PC-9 (cell line): ENCODE measurements around the gene TPRKB.
"Not testable (repeated sequence)": the region's sequence is repeated elsewhere in the genome, so short reads cannot be mapped to it uniquely, and the experiment has no call there.

Source experiments
- EZH2 ChIP-seq: fragments of 200-600 bp; sonication (generic); IDR thresholded peaks from 2 replicates; pipeline ENCODE4 v1.8.0; 2017; ENCODE audit warnings: antibody characterized with exemption, low read depth
- TF ChIP-seq, protein P1 (sequence below): fragments of 200-600 bp; sonication (generic); conservative IDR thresholded peaks from 2 replicates; pipeline ENCODE4 v1.6.1; 2017; ENCODE audit warnings: mixed run types, antibody characterized with exemption, mild to moderate bottlenecking, moderate library complexity

DNA sequence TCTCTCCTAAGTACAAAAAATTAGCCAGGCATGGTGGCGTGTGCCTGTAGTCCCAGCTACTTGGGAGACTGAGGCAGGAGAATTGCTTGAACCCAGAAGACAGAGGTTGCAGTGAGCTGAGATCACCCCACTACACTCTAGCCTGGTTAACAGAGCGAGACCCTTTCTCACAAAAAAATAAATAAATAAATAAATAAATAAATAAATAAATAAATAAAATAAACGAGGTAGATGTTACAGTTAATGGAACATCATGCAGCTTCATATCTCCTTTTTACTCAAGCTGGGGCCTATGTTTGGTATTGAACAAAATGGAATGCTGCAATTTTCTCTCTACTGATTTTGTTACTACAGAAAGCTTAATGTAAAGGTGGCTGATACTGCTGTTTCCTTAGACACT, 40.6 kb downstream of the TPRKB start:
- TF ChIP-seq, protein P1, sequence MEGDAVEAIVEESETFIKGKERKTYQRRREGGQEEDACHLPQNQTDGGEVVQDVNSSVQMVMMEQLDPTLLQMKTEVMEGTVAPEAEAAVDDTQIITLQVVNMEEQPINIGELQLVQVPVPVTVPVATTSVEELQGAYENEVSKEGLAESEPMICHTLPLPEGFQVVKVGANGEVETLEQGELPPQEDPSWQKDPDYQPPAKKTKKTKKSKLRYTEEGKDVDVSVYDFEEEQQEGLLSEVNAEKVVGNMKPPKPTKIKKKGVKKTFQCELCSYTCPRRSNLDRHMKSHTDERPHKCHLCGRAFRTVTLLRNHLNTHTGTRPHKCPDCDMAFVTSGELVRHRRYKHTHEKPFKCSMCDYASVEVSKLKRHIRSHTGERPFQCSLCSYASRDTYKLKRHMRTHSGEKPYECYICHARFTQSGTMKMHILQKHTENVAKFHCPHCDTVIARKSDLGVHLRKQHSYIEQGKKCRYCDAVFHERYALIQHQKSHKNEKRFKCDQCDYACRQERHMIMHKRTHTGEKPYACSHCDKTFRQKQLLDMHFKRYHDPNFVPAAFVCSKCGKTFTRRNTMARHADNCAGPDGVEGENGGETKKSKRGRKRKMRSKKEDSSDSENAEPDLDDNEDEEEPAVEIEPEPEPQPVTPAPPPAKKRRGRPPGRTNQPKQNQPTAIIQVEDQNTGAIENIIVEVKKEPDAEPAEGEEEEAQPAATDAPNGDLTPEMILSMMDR, result not testable (repeated sequence)
- not testable (repeated sequence) for TF ChIP-seq EZH2
